Measurements from ENCODE around the gene TAS2R43. TPM values are rescaled to one million over a fixed set of nuclear protein-coding genes. Genes with fewer than 3 reads are reported as not detected.

Gene TAS2R43
- total RNA-seq, 1 experiment from 2014 or later: not detected

- intact Hi-C loops (cut with micrococcal nuclease; ENCODE audit: unreplicated experiment): no loop called here
- Histone ChIP-seq H3K27me3 (replicated peaks; ENCODE audit: control insufficient read depth, insufficient read depth, low read length) (no peaks in the 10 kb centered on the region), H3K9me3 (no peaks in the 10 kb centered on the region), H3K4me1 (peaks cover 7% of the 10 kb centered on the region; the same call in 1 of the 2 replicates), H3K4me3 (ENCODE audit: low read depth, low read length) (no peak overlapping the region), H3K36me3 (ENCODE audit: control insufficient read depth, insufficient read depth, low read length) (no peaks in the 10 kb centered on the region)
- Mint-ChIP-seq H3K27ac (ENCODE audit: unreplicated experiment) (no peak overlapping the region), H3K9me3 (ENCODE audit: unreplicated experiment) (no peaks in the 10 kb centered on the region), H3K36me3 (ENCODE audit: insufficient read depth, unreplicated experiment) (peaks cover 7% of the 10 kb centered on the region), H3K4me1 (ENCODE audit: low read depth, unreplicated experiment) (peaks cover 8% of the 10 kb centered on the region), H3K27me3 (ENCODE audit: insufficient read depth, unreplicated experiment) (no peaks in the 10 kb centered on the region), H3K4me3 (ENCODE audit: unreplicated experiment) (no peak overlapping the region)
- POLR2A ChIA-PET: no interaction called here
- TF ChIP-seq CTCF (IDR thresholded peaks at IDR 0.05; ENCODE audit: insufficient read depth in 1 of 2, low read depth in 1 of 2, low read length in 1 of 2, severe bottlenecking in 1 of 2, unreplicated experiment in 1 of 2): no peak
- CTCF ChIA-PET: no interaction called here
- BruUV-seq (replicated peaks): no TSS peak
- no peak for DNase-seq
Measured at GRCh38 chr12:11133816-11134215, 41.7 kb upstream of the TAS2R43 start.

GRCh38 chr12:11133162-11133561 lies 41.0 kb upstream of the TAS2R43 start:
- Mint-ChIP-seq H3K36me3 (ENCODE audit: insufficient read depth, unreplicated experiment) (peaks cover 11% of the 10 kb centered on the region), H3K27ac (ENCODE audit: unreplicated experiment) (no peak overlapping the region), H3K27me3 (ENCODE audit: insufficient read depth, unreplicated experiment) (no peaks in the 10 kb centered on the region), H3K4me3 (ENCODE audit: unreplicated experiment) (no peak overlapping the region), H3K9me3 (ENCODE audit: unreplicated experiment) (no peaks in the 10 kb centered on the region), H3K4me1 (ENCODE audit: low read depth, unreplicated experiment) (peaks cover 8% of the 10 kb centered on the region)
- no peak for TF ChIP-seq CTCF (IDR thresholded peaks at IDR 0.05; ENCODE audit: insufficient read depth in 1 of 2, low read depth in 1 of 2, low read length in 1 of 2, severe bottlenecking in 1 of 2, unreplicated experiment in 1 of 2)
- ChIA-PET CTCF (no interaction called here), POLR2A (no interaction called here)
- Histone ChIP-seq H3K9me3 (no peaks in the 10 kb centered on the region), H3K4me3 (ENCODE audit: low read depth, low read length) (no peak overlapping the region), H3K36me3 (ENCODE audit: control insufficient read depth, insufficient read depth, low read length) (no peaks in the 10 kb centered on the region), H3K4me1 (peaks cover 7% of the 10 kb centered on the region; the same call in 1 of the 2 replicates), H3K27me3 (replicated peaks; ENCODE audit: control insufficient read depth, insufficient read depth, low read length) (no peaks in the 10 kb centered on the region)
- DNase-seq: no peak
- intact Hi-C loops (cut with micrococcal nuclease; ENCODE audit: unreplicated experiment): no loop called here
- no TSS peak for BruUV-seq (replicated peaks)

GRCh38 chr12:11130999-11131398 lies 38.9 kb upstream of the TAS2R43 start:
- Histone ChIP-seq H3K27me3 (replicated peaks; ENCODE audit: control insufficient read depth, insufficient read depth, low read length) (no peaks in the 10 kb centered on the region), H3K36me3 (ENCODE audit: control insufficient read depth, insufficient read depth, low read length) (no peaks in the 10 kb centered on the region), H3K4me3 (ENCODE audit: low read depth, low read length) (no peak overlapping the region), H3K4me1 (peaks cover 7% of the 10 kb centered on the region; the same call in 1 of the 2 replicates), H3K9me3 (no peaks in the 10 kb centered on the region)
- Mint-ChIP-seq H3K4me3 (ENCODE audit: unreplicated experiment) (no peak overlapping the region), H3K4me1 (ENCODE audit: low read depth, unreplicated experiment) (peaks cover 8% of the 10 kb centered on the region), H3K27ac (ENCODE audit: unreplicated experiment) (peak overlapping the region; percentile 18), H3K9me3 (ENCODE audit: unreplicated experiment) (no peaks in the 10 kb centered on the region), H3K27me3 (ENCODE audit: insufficient read depth, unreplicated experiment) (no peaks in the 10 kb centered on the region), H3K36me3 (ENCODE audit: insufficient read depth, unreplicated experiment) (peaks cover 11% of the 10 kb centered on the region)
- CTCF ChIA-PET: no interaction called here
- no peak for DNase-seq
- intact Hi-C loops (cut with micrococcal nuclease; ENCODE audit: unreplicated experiment): no loop called here
- TF ChIP-seq CTCF (IDR thresholded peaks at IDR 0.05; ENCODE audit: insufficient read depth in 1 of 2, low read depth in 1 of 2, low read length in 1 of 2, severe bottlenecking in 1 of 2, unreplicated experiment in 1 of 2): no peak
- no TSS peak for BruUV-seq (replicated peaks)
- POLR2A ChIA-PET: no interaction called here
